ELR (cell line): ENCODE measurements around the gene NEMP2.
"Not testable (repeated sequence)": the region's sequence is repeated elsewhere in the genome, so short reads cannot be mapped to it uniquely, and the experiment has no call there.

ENCODE experiments used
- DNase-seq: peaks from one replicate; pipeline ENCODE4 v3.0.0-alpha.2; 2015; ENCODE audit warnings: low read depth

Gene NEMP2

GRCh38 chr2:190490502-190490901, 44.0 kb downstream of the NEMP2 start:
- DNase-seq = no peak

GRCh38 chr2:190489475-190489874, 45.0 kb downstream of the NEMP2 start:
- DNase-seq = no peak

DNA sequence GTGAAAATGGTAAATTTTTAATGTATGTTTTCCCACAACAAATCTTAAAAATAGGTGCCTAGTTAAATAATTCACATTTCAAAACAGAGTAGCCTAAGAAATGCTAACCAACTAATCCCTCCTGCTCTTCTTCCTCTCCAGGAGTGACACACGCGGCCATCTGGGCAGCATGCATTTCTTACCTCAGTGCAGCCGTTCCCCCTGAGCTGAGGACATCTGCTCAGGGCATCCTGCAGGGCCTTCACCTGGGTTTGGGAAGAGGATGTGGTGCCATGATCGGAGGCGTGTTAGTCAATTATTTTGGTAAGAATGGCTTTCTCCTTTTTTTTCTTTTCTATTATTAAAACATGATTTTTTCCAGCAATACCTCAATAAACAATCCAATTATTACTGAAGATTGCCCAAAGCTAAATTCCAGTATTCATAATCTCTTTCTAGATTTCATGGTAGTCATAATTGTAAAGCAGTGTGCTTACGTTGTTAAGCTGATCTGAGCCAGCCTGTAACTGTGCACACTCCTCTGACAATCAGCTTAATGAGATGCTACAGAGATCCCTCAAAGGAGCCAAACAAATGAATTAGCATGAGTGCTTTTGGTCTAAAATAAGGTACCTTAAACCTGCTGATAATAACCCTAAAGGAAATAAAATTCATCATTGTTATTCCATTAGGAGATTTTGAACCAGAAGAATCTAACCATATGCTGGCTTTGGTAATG, 45.8 kb downstream of the NEMP2 start:
- no peak for DNase-seq

GRCh38 chr2:190486037-190486623, 48.4 kb downstream of the NEMP2 start:
- DNase-seq = no peak

DNA sequence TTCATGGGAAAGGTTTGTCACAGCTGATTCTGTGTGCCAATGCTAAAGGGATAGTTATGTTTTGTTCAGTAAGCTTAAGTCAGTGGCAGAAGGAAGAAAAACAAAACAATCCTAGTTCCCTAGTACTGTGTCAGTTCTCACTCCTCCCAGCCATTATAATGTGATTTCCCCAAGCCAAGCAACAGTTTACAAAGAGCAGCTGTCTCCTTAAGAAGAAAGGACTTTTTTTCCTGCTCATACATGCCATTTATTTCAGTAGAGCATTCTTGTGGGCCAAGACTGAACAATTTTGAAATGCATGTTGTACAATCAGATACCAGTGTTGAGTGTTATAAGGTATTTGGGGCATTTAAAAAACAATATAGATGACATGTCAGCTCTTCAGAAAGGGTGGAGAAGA, 52.1 kb downstream of the NEMP2 start:
- DNase-seq = no peak

GRCh38 chr2:190481339-190481738, 53.2 kb downstream of the NEMP2 start:
- no peak for DNase-seq

DNA sequence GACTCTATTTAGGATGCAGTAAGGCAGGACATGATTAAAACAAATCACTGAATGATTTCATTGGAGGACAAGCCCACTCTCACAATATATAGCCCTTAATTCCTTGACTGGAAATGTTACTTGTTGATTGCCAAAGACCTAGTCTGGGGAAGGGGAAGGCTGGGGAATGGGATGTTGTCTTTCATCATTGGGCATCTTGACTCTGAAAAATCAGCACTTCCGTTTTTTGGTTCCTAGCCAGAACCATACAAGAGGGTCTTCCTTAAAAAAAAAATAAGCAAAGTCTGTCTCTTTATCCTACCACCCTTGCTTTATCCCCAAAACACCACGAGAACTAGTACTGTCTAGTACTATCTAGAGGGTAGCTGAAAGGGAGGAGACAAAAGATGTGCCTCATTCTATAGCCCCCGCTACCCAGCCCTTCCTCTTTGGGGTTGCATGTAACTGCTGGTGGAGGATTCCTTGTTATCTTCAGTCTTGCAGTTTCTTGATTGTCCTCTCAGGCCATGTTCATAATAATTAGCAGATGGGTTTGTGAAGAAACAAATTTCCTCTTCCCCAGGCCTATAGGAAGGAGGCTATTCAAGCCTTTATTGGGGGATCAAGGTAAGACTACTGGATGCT, 55.8 kb downstream of the NEMP2 start:
- no peak for DNase-seq

DNA sequence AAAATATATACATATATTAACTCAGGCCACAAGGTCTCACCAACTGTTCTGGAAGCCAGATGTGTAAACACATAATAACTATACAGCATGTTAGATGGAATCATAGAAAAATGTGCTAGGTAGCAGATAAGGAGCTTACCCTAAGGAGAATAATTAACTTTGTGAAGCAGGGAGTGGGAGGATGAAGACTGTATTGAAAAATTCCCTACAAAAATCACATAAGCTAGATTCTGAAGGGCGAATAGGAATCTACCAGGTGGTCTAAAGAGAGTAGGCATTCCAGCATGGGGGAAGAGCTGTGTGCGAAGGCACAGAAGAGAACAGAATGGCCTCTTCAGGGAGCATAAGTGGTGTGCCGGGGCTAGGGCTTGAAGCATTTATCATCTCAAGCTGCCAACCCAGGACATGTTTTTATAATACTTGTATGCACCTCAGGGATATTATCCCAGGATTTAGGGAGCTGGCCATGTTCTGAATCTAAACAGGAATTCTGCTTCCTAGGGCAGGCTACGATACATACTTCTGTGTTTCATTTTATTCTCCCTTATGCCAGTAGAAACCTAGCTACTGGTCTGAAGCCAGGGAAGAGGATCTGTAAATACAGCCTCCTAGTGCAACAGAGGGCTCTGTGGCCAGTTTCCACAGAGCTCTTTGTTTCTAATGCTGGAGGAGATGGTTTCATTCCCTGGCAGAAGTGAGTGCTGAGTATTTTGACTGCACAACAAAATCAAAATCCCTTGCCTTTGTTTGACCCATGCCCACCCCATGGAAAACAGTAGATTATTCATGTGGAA, 56.7 kb downstream of the NEMP2 start:
- DNase-seq = no peak

DNA sequence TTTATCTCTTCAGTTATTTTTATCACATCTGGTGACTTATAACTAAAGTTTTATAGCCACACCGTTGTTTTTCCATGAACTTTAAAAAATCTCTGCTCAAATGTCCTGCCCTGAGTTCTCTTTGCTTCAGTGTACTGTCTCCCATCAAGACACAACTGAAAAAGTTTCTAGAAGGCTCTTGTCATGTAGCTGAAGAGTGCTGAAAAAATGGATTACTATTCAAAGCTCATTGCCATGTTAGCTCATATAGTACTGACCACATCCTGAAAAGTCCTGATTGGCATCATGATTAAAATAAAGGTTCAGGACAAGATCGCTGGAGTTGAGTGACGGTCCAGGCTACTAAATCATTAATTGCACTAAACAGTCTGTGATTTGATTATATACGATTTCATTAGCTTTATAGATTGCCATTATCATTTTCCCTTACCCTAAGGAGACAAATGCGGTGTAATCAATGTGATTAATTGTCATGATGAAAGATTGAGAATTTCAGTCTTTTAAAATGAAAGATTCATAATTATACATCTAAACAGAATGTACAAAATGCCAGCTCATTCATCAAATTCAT, 64.2 kb downstream of the NEMP2 start:
- no peak for DNase-seq

- peak; percentile 43 for DNase-seq
Measured at GRCh38 chr2:190469771-190470170, 64.8 kb downstream of the NEMP2 start.

DNA sequence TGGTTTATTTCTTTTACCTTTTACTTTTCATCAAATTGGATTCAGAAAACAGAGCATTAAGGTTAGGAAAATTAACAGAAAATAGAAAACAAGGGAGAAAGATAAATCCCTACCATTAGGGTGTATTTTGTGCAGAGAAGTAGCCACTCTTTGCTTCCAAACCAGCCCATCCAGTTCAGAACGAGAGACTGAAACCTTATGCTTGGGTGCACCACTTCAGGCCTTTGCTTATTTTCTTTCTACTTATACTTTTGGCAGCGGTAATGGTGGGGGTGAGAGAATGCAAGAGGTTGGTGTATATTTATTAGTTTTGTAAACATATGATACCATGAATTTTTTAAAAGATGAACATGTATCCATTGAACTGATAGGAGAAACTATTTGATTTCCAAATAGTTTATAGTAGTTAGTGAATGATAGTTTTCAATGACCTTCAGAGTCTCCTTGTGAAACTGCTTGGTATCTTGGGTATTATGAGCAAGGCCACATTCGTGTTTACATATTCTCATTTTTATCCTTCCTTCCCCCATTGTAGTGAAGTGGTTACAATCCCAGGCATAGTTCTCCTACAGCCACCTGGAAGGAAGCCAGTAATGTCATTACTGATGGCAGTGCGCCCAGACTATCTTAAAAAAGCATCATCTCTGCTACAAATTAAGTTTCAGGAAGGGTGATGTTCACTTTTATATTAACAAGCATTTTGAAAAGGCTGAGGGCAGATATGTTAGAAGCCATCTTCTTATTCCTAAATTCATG, 65.5 kb downstream of the NEMP2 start:
- DNase-seq = peak; percentile 93

DNA sequence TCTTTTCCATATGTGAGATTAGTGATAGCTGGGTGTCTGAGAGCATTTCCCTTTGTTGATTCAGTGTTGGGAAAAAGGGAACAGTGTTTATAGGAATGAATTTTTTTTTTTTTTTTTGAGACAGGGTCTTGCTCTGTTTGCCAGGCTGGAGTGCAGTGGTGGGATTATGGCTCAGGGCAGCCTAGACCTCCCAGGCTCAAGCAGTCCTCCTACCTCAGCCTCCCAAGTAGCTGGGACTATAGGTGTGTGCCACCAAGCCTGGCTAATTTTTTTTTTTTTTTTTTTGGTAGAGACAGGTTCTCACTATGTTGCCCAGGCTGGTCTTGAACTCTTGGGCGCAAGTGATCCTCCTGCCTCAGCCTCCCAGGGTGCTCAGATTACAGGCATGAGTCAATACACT, 66.2 kb downstream of the NEMP2 start:
- DNase-seq = not testable (repeated sequence)

GRCh38 chr2:190467575-190468083, 66.9 kb downstream of the NEMP2 start:
- no peak for DNase-seq

- peak; percentile 11 for DNase-seq
Measured at GRCh38 chr2:190466819-190467446, 67.6 kb downstream of the NEMP2 start.

GRCh38 chr2:190465060-190465459, 69.5 kb downstream of the NEMP2 start:
- DNase-seq = no peak

GRCh38 chr2:190462611-190463010, 71.9 kb downstream of the NEMP2 start:
- DNase-seq = no peak

DNA sequence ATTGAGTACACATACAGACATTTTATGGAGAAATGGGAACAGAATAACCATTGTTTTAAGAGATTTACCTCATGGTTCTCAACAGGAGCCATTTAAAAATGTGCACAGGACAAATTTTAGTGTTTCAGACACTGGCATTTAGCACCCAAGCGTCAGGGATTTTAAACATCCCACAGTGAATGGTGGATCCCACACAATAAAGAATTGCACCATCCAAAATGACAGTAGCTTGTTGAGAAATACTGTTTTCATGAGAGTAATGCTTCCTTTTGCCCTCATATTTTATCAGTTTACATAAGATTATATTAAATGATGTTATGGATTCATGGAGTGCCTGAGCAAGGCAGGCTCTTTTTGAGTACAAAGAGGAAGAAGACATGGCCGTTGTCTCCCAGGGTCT, 72.3 kb downstream of the NEMP2 start:
- DNase-seq = no peak

DNA sequence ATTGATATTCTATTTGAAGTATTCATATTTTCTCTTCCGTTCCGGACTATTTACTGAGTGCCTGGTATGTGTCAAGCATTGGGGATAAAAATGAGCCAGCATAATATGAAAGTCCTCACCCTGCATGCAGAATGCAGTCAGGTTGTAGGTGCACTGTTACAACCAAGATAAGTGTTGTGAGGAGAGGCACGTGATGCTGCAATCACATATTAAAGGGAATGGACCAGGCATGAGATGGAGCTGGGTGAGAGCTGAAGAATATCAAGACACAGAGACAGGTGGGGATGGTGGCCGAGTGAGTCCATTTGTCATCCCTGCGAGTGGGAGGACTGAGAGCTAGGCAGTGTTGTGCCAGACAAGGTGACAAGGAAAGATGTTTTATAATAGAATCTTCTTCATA, 74.0 kb downstream of the NEMP2 start:
- no peak for DNase-seq

GRCh38 chr2:190459881-190460280, 74.6 kb downstream of the NEMP2 start:
- DNase-seq = no peak

DNA sequence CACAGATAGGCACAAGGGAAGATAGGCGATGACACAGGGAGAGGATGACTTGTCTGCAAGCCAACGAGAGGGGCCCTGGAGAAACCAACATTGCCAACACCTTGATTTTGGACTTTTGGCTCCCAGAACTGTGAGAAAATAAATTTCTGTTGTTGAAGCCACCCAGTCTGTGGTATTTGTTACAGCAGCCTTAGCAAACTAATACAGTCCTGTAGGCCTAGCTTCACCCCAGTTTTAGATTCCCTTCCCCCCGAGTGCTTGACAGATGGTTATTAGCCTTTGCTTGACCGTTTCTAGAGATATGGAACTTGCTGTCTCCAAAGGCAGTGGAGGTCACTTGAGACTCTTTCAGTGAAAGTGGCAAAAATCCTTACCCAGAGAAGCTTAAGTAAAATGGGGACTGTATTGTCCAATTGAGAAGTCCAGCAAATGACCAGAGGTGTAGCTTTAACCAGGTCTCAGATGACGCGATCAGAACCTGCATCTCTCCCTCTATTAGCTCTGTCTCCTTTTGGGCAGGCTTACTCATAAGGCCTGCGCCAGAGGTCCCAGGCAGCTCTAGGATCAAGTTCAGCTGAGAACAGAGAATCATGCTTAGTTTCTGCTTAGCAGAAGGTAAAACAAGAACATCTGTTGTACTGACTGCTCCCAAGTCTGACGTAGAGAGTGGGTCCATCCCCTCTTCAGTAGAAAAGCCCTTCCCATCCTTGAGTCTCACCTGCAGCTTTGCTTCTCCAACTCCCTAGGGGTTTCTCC, 76.0 kb downstream of the NEMP2 start:
- DNase-seq = no peak
